HEK293 (cell line): ENCODE measurements around the gene NTNG1.

Experiments used
- CTCF ChIA-PET: fragments of 350-600 bp; formaldehyde crosslinking; extraction: SDS; loops from one replicate; lab custom pipeline; 2021; ENCODE audit warnings: antibody characterized with exemption; lab: Yijun Ruan, JAX
- POLR2A ChIA-PET: fragments of 300-600 bp; formaldehyde crosslinking; extraction: SDS; loops from one replicate; lab custom pipeline; 2020; ENCODE audit warnings: antibody characterized with exemption, inconsistent platforms; lab: Yijun Ruan, JAX
- H3K27ac ChIP-seq: fragments of 200-500 bp; sonication (Bioruptor generic); 2 replicates; pipeline ENCODE4 v1.5.1; 2014; ENCODE audit warnings: low read depth, low read length, control low read depth, inconsistent platforms; ENCODE audit errors: extremely low read depth
- H3K36me3 ChIP-seq, 2 experiments: fragments of 200-500 bp in 1 of 2; sonication (Bioruptor generic) in 1 of 2; 1 replicate in 1 of 2; 2 replicates in 1 of 2; pipeline ENCODE4 v1.5.1; 2014 to 2017; ENCODE audit warnings: inconsistent platforms in 2 of 2, low read length in 2 of 2; ENCODE audit not compliant: control insufficient read depth in 2 of 2, insufficient read depth in 1 of 2
- H3K4me1 ChIP-seq: fragments of 200-500 bp; sonication (Bioruptor generic); 2 replicates; pipeline ENCODE4 v1.5.1; 2014; ENCODE audit warnings: mild to moderate bottlenecking, low read length, inconsistent platforms; ENCODE audit not compliant: control insufficient read depth, insufficient read depth
- H3K4me3 ChIP-seq: 2 replicates; pipeline ENCODE4 v1.5.1; 2011; ENCODE audit warnings: low read depth, mild to moderate bottlenecking, control low read depth, low read length, moderate library complexity
- H3K9me3 ChIP-seq: fragments of 200-500 bp; sonication (Bioruptor generic); 2 replicates; pipeline ENCODE4 v1.5.1; 2014; ENCODE audit warnings: low read depth, low read length, inconsistent platforms; ENCODE audit not compliant: control insufficient read depth, insufficient read depth
- BCL11B ChIP-seq: fragments of 450-650 bp; formaldehyde crosslinking; IDR thresholded peaks from 2 replicates; pipeline ENCODE4 v1.5.1; 2016; ENCODE audit warnings: low read depth, missing biosample characterization, missing genetic modification characterization
- REST ChIP-seq: fragments of 450-650 bp; formaldehyde crosslinking; IDR thresholded peaks from 2 replicates; pipeline ENCODE4 v1.5.1; 2016; ENCODE audit warnings: missing biosample characterization, missing genetic modification characterization
- SETDB1 ChIP-seq: IDR thresholded peaks from one replicate; pipeline ENCODE4 v1.6.1; 2017; ENCODE audit warnings: mild to moderate bottlenecking, low read length, moderate library complexity, mixed read lengths; ENCODE audit not compliant: insufficient read length
- ZBTB7A ChIP-seq: fragments of 450-650 bp; formaldehyde crosslinking; IDR thresholded peaks from 2 replicates; pipeline ENCODE4 v1.5.1; 2016; ENCODE audit warnings: low read depth, missing biosample characterization, missing genetic modification characterization
- ZNF140 ChIP-seq: fragments of 450-650 bp; formaldehyde crosslinking; IDR thresholded peaks from 2 replicates; pipeline ENCODE4 v1.5.1; 2016; ENCODE audit warnings: missing biosample characterization, missing genetic modification characterization
- ZNF18 ChIP-seq: fragments of 450-650 bp; formaldehyde crosslinking; IDR thresholded peaks from 2 replicates; pipeline ENCODE4 v1.5.1; 2016; ENCODE audit warnings: missing biosample characterization, missing genetic modification characterization
- ZNF221 ChIP-seq: fragments of 450-650 bp; formaldehyde crosslinking; IDR thresholded peaks from 2 replicates; pipeline ENCODE4 v1.5.1; 2017; ENCODE audit warnings: missing biosample characterization, missing genetic modification characterization, borderline replicate concordance
- ZNF341 ChIP-seq: fragments of 450-650 bp; formaldehyde crosslinking; IDR thresholded peaks from 2 replicates; pipeline ENCODE4; 2016; ENCODE audit warnings: low read depth, missing biosample characterization, missing genetic modification characterization
- ZNF426 ChIP-seq: fragments of 450-650 bp; formaldehyde crosslinking; IDR thresholded peaks from 2 replicates; pipeline ENCODE4 v1.5.1; 2017; ENCODE audit warnings: missing biosample characterization, missing genetic modification characterization, mild to moderate bottlenecking, inconsistent platforms, moderate library complexity
- ZNF449 ChIP-seq: fragments of 450-650 bp; formaldehyde crosslinking; IDR thresholded peaks from 2 replicates; pipeline ENCODE4 v1.5.1; 2017; ENCODE audit warnings: missing biosample characterization, mild to moderate bottlenecking, missing genetic modification characterization, moderate library complexity
- ZNF518A ChIP-seq: fragments of 450-650 bp; formaldehyde crosslinking; conservative IDR thresholded peaks from 2 replicates; pipeline ENCODE4 v1.5.1; 2016; ENCODE audit warnings: low read depth, missing biosample characterization, missing genetic modification characterization
- ZNF521 ChIP-seq: fragments of 450-650 bp; formaldehyde crosslinking; IDR thresholded peaks from 2 replicates; pipeline ENCODE4 v1.5.1; 2017; ENCODE audit warnings: missing biosample characterization, mild to moderate bottlenecking, missing genetic modification characterization
- ZNF529 ChIP-seq: fragments of 450-650 bp; formaldehyde crosslinking; IDR thresholded peaks from 2 replicates; pipeline ENCODE4 v1.5.1; 2017; ENCODE audit warnings: missing genetic modification characterization, missing biosample characterization; ENCODE audit not compliant: insufficient replicate concordance
- ZNF610 ChIP-seq: fragments of 450-650 bp; formaldehyde crosslinking; IDR thresholded peaks from 2 replicates; pipeline ENCODE4 v1.5.1; 2016; ENCODE audit warnings: missing biosample characterization, missing genetic modification characterization, borderline replicate concordance
- ZNF692 ChIP-seq: fragments of 450-650 bp; formaldehyde crosslinking; IDR thresholded peaks from 2 replicates; pipeline ENCODE4 v1.5.1; 2016; ENCODE audit warnings: missing biosample characterization, missing genetic modification characterization

Gene NTNG1

GRCh38 chr1:107132780-107133179, 8.1 kb upstream of the NTNG1 start:
- Histone ChIP-seq H3K4me3 (no peak overlapping the region), H3K36me3 (no peaks in the 10 kb centered on the region), H3K27ac (no peak overlapping the region), H3K4me1 (no peaks in the 10 kb centered on the region), H3K9me3 (no peaks in the 10 kb centered on the region)
- no peak for TF ChIP-seq ZNF18 (tag by site-specific recombination)
- TF ChIP-seq BCL11B (tag by site-specific recombination) = no peak
- TF ChIP-seq SETDB1 = no peak
- TF ChIP-seq ZNF521 (tag by site-specific recombination) = no peak
- TF ChIP-seq ZNF518A (tag by site-specific recombination) = no peak
- no peak for TF ChIP-seq ZNF692 (tag by site-specific recombination)
- TF ChIP-seq ZNF140 = no peak
- TF ChIP-seq ZNF449 = no peak
- no peak for TF ChIP-seq ZNF341 (tag by site-specific recombination)
- TF ChIP-seq ZNF610 = no peak
- no peak for TF ChIP-seq ZNF426 (tag by site-specific recombination)
- TF ChIP-seq ZBTB7A (tag by site-specific recombination) = no peak
- no peak for TF ChIP-seq ZNF529 (tag by site-specific recombination)
- POLR2A ChIA-PET = no interaction called here
- CTCF ChIA-PET = no interaction called here

GRCh38 chr1:107135463-107135862, 5.4 kb upstream of the NTNG1 start:
- TF ChIP-seq ZNF221 (tag by site-specific recombination) (no peak), REST (tag by site-specific recombination) (peak; percentile 96)
- ChIA-PET POLR2A (no interaction called here), CTCF (interaction anchor here (0.7 to 2.4 kb wide), 2 partner anchors 9 to 1797 kb away, joined by 4 to 9 read pairs; no protein-coding TSS in a partner anchor)
- no peaks in the 10 kb centered on the region for H3K4me1 ChIP-seq
- no peaks in the 10 kb centered on the region for H3K36me3 ChIP-seq
- H3K4me3 ChIP-seq = no peak overlapping the region
- no peak overlapping the region for H3K27ac ChIP-seq
- no peaks in the 10 kb centered on the region for H3K9me3 ChIP-seq
